RWPE2 (cell line): Measurements from ENCODE around the gene CTSL.

Experiments used
- ATAC-seq: fragments of 200-7000 bp; cut with Tn5 transposase; 3 replicates; pipeline ENCODE4 v1.9.1; 2021; ENCODE audit warnings: low read depth
- DNase-seq: peaks from one replicate; pipeline ENCODE4 v3.0.0-alpha.2; 2020; ENCODE audit warnings: low spot score
- H3K27ac ChIP-seq: fragments of 450-650 bp; 2 replicates; pipeline ENCODE4 v1.5.1; 2017; ENCODE audit warnings: mild to moderate bottlenecking; ENCODE audit not compliant: poor library complexity, severe bottlenecking
- H3K27me3 ChIP-seq: fragments of 250-450 bp; sonication (Bioruptor Pico); 2 replicates; pipeline ENCODE4 v1.5.1; 2021; ENCODE audit warnings: mild to moderate bottlenecking, moderate library complexity; ENCODE audit not compliant: insufficient read depth, poor library complexity, severe bottlenecking
- H3K36me3 ChIP-seq: fragments of 250-450 bp; sonication (Bioruptor Pico); 2 replicates; pipeline ENCODE4 v1.5.1; 2020; ENCODE audit warnings: low read depth, mild to moderate bottlenecking, moderate library complexity
- H3K4me1 ChIP-seq: fragments of 250-450 bp; sonication (Bioruptor Pico); 2 replicates; pipeline ENCODE4 v1.5.1; 2021; ENCODE audit warnings: mild to moderate bottlenecking, moderate library complexity; ENCODE audit not compliant: insufficient read depth, poor library complexity, severe bottlenecking
- H3K4me3 ChIP-seq: fragments of 250-450 bp; sonication (Bioruptor Pico); 2 replicates; pipeline ENCODE4 v1.5.1; 2021; ENCODE audit warnings: mild to moderate bottlenecking, moderate library complexity; ENCODE audit not compliant: severe bottlenecking
- H3K9me3 ChIP-seq: fragments of 250-450 bp; sonication (Bioruptor Pico); 2 replicates; pipeline ENCODE4 v1.5.1; 2021; ENCODE audit warnings: mild to moderate bottlenecking, moderate library complexity; ENCODE audit not compliant: severe bottlenecking
- CTCF ChIP-seq: fragments of 450-650 bp; IDR thresholded peaks from one replicate; pipeline ENCODE4 v1.5.1; 2017; ENCODE audit warnings: mild to moderate bottlenecking, moderate library complexity; ENCODE audit not compliant: poor library complexity, severe bottlenecking

CTSL gene

DNA sequence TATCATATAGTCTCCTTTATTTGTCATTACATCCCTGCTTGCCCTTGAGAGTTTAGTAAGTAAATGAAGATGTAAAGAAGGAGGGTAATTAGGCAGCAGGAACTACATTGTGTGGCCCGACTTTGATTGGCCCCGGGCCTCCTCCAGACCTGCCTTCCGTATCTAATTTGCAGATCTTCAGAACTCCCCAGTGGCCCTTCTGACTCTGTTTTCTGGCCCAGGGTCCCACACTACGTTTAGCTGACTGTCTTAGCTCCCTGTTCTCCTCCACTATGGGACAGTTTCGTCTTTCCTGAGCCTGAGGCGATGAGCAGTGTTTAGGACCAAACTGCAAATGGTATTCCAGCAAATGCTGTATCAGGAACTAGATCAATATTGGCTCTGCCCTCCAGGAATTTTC, 21.6 kb upstream of the CTSL start:
- no peaks in the 10 kb centered on the region for H3K9me3 ChIP-seq
- no peak for TF ChIP-seq CTCF
- H3K4me3 ChIP-seq: no peak overlapping the region
- no peaks in the 10 kb centered on the region for H3K27me3 ChIP-seq
- H3K36me3 ChIP-seq: no peaks in the 10 kb centered on the region
- peaks cover 13% of the 10 kb centered on the region for H3K4me1 ChIP-seq
- no peak for ATAC-seq
- no peak for DNase-seq
- H3K27ac ChIP-seq: no peak overlapping the region

DNA sequence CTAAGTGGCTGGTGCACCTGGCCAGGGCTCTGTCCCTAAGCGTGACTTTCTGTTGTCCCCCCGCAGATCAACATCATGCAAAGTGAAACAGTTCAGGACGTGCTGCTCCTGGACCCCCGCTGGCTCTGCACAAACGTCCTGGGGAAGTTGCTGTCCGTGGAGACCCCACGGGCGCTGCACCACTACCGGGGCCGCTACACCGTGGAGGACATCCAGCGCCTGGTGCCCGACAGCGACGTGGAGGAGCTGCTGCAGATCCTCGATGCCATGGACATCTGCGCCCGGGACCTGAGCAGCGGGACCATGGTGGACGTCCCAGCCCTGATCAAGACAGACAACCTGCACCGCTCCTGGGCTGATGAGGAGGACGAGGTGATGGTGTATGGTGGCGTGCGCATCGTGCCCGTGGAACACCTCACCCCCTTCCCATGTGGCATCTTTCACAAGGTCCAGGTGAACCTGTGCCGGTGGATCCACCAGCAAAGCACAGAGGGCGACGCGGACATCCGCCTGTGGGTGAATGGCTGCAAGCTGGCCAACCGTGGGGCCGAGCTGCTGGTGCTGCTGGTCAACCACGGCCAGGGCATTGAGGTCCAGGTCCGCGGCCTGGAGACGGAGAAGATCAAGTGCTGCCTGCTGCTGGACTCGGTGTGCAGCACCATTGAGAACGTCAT, 19.7 kb upstream of the CTSL start:
- Histone ChIP-seq H3K4me1 (peaks cover 7% of the 10 kb centered on the region), H3K9me3 (no peaks in the 10 kb centered on the region), H3K4me3 (no peak overlapping the region), H3K27me3 (no peaks in the 10 kb centered on the region), H3K27ac (no peak overlapping the region), H3K36me3 (no peaks in the 10 kb centered on the region)
- no peak for ATAC-seq
- TF ChIP-seq CTCF: no peak
- no peak for DNase-seq

DNA sequence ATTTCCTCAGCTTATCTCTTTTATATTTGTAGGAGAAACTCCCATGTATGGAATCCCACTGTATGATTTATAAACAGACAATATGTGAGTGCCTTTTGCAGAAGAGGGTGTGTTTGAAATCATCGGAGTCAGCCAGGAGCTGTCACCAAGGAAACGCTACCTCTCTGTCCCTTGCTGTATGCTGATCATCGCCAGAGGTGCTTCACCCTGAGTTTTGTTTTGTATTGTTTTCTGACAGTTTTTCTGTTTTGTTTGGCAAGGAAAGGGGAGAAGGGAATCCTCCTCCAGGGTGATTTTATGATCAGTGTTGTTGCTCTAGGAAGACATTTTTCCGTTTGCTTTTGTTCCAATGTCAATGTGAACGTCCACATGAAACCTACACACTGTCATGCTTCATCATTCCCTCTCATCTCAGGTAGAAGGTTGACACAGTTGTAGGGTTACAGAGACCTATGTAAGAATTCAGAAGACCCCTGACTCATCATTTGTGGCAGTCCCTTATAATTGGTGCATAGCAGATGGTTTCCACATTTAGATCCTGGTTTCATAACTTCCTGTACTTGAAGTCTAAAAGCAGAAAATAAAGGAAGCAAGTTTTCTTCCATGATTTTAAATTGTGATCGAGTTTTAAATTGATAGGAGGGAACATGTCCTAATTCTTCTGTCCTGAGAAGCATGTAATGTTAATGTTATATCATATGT, 18.0 kb upstream of the CTSL start:
- H3K27me3 ChIP-seq: no peaks in the 10 kb centered on the region
- no peaks in the 10 kb centered on the region for H3K36me3 ChIP-seq
- H3K9me3 ChIP-seq: no peaks in the 10 kb centered on the region
- H3K27ac ChIP-seq: no peak overlapping the region
- H3K4me1 ChIP-seq: peaks cover 7% of the 10 kb centered on the region
- no peak for ATAC-seq
- no peak overlapping the region for H3K4me3 ChIP-seq
- TF ChIP-seq CTCF: no peak
- no peak for DNase-seq

DNA sequence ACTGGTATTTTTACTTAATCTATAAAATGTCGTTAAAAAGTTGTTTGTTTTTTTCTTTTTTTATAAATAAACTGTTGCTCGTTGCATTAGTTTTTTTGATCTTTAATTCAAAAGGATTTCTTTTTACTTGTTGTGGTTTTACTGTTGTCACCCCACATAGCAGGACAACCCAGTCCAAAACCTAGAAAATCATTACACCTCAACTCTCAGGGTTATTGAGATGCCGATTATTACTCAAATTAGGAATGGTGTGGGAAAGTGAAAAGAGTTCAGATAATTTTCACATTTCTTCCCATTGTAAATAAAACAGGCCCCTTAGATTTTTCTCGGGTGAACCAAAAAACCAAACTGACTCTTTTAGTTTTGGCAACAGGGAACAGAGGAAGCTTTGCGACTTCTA, 17.4 kb upstream of the CTSL start:
- peaks cover 7% of the 10 kb centered on the region for H3K4me1 ChIP-seq
- no peak for TF ChIP-seq CTCF
- ATAC-seq (no peak), DNase-seq (no peak)
- H3K9me3 ChIP-seq: no peaks in the 10 kb centered on the region
- no peak overlapping the region for H3K4me3 ChIP-seq
- no peaks in the 10 kb centered on the region for H3K27me3 ChIP-seq
- no peak overlapping the region for H3K27ac ChIP-seq
- no peaks in the 10 kb centered on the region for H3K36me3 ChIP-seq
